Measurements from ENCODE around the gene SCTR. TPM values are rescaled to one million over a fixed set of nuclear protein-coding genes. Genes with fewer than 3 reads are reported as not detected.

The SCTR gene
- total and polyA plus RNA-seq, 12 donors = 0.33 to 8.3 (median 0.46) TPM; not detected in 5

GRCh38 chr2:119548516-119549120, 24.3 kb upstream of the SCTR start:
- Histone ChIP-seq H3K4me1 (replicated peaks in 1 of 2) (peaks cover 2 to 24% of the 10 kb centered on the region in 2 donors), H3K4me3 (no peak overlapping the region), H3K27me3 (no peaks in the 10 kb centered on the region), H3K27ac (no peak overlapping the region), H3K36me3 (replicated peaks in 1 of 2) (no peaks in the 10 kb centered on the region), H3K9me3 (replicated peaks in 1 of 3) (no peaks in the 10 kb centered on the region)
- TF ChIP-seq POLR2A (IDR thresholded peaks at IDR 0.05) (no peak), CTCF (IDR thresholded peaks at IDR 0.05) (no peak)
- DNase-seq = no peak
- intact Hi-C loops (cut with DNase I) = no loop called here
- 80 to 87% (median 86%) methylated on average over 2 of the region's 2 CpGs for WGBS, 4 donors

DNA sequence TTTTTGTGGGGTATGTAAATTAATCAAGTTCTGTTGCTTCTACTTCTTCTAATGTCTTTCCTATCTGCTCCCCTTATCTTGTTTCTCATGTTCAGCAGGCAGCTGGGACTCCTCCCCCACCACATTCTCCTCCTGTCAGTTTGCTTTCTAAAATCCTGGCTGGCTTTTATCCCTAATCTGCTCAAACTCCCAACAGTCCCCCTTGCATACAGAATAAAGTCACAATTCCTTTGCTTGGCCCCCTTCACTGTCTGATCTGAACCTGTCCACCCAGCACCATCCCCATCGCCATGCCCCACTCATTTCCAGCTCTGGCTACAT, 22.1 kb upstream of the SCTR start:
- no peak overlapping the region for H3K27ac ChIP-seq
- no peak for DNase-seq
- peaks cover 2 to 24% of the 10 kb centered on the region in 2 donors for H3K4me1 ChIP-seq (replicated peaks in 1 of 2)
- no peaks in the 10 kb centered on the region for H3K27me3 ChIP-seq
- WGBS, 4 donors = 90 to 100% (median 92%) methylated on average over 1 of the region's 1 CpG
- H3K9me3 ChIP-seq (replicated peaks in 1 of 3) = no peaks in the 10 kb centered on the region
- no peaks in the 10 kb centered on the region for H3K36me3 ChIP-seq (replicated peaks in 1 of 2)
- TF ChIP-seq POLR2A (IDR thresholded peaks at IDR 0.05) = no peak
- TF ChIP-seq CTCF (IDR thresholded peaks at IDR 0.05) = no peak
- intact Hi-C loops (cut with DNase I) = no loop called here
- no peak overlapping the region for H3K4me3 ChIP-seq

DNA sequence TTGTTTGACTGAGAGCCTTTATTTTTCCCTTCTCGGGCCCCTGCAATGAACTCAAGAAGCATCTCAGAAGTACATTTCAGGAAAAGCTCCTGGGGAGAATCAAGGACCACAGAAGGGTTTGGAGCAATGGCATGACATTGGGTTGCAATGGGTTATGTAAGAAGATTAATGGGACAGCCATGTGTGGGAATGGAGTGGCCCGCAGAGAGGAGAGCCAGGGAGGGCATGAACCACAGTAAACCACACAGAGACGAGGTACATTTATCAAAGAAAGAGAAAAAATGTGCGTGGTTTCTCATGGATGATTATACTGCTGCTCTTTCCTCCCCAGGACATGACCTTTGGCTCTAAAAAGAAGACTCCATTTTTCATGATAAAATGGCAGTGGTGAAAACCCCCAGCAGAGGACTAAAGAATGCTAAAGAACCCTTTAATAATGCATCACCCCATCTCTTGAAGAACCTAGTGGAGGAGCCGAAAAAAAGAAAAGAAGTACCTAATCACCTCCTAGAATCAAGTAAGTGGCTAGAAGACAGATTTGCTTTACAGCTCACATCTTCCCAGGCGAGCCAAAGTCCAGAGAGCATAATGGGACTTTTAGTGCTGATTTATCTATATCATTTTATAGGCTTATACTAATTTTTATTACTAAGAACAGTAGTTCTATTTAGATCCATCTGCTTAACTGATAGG, 21.6 kb upstream of the SCTR start:
- H3K27me3 ChIP-seq = no peaks in the 10 kb centered on the region
- intact Hi-C loops (cut with DNase I) = no loop called here
- no peak for DNase-seq
- no peak overlapping the region for H3K4me3 ChIP-seq
- no peaks in the 10 kb centered on the region for H3K36me3 ChIP-seq (replicated peaks in 1 of 2)
- peaks cover 2 to 24% of the 10 kb centered on the region in 2 donors for H3K4me1 ChIP-seq (replicated peaks in 1 of 2)
- H3K9me3 ChIP-seq (replicated peaks in 1 of 3) = no peaks in the 10 kb centered on the region
- TF ChIP-seq POLR2A (IDR thresholded peaks at IDR 0.05) = no peak
- no peak for TF ChIP-seq CTCF (IDR thresholded peaks at IDR 0.05)
- H3K27ac ChIP-seq = peak overlapping the region in 1 of 5 donors; percentile 61
- WGBS, 4 donors = 60 to 71% (median 67%) methylated on average over 6 of the region's 6 CpGs

- intact Hi-C loops (cut with DNase I) = no loop called here
- Histone ChIP-seq H3K4me3 (peak overlapping the region in 2 of 4 donors; percentile 44 to 65), H3K9me3 (replicated peaks in 1 of 3) (no peaks in the 10 kb centered on the region), H3K36me3 (replicated peaks in 1 of 2) (no peaks in the 10 kb centered on the region), H3K27ac (peak overlapping the region in 3 of 5 donors; percentile 34 to 72 (median 71)), H3K4me1 (replicated peaks in 1 of 2) (peaks cover 2 to 20% of the 10 kb centered on the region in 2 donors), H3K27me3 (no peaks in the 10 kb centered on the region)
- 56 to 62% (median 59%) methylated on average over 10 to 11 of the region's 11 CpGs for WGBS, 4 donors
- TF ChIP-seq POLR2A (IDR thresholded peaks at IDR 0.05) = no peak
- no peak for TF ChIP-seq CTCF (IDR thresholded peaks at IDR 0.05)
- DNase-seq = no peak
Observed at GRCh38 chr2:119544939-119545475, 20.7 kb upstream of the SCTR start.

All from adrenal gland (tissue), 12 donors.